ENCODE measurements around the gene SMIM23.

DNA sequence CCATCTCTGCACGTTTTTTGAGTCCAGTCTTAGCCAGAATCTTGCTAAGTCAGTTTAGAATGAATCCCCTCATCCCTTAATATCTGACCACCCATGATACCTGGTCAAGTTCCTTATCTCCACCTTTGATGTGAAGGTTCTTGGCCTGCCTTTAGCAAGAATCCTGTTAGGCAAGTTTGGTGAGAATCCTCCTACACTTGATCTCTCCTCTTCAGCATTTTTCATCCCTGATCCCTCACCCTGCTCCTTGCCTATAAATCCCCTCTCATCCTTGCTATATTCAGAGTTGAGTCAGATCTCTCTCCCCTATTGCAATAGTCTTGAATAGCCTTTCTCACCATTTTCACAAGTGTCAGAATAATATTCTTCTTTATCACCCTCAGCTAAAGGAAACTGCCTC, 31.0 kb downstream of the SMIM23 start:
- TF ChIP-seq CTCF (conservative IDR thresholded peaks at IDR 0.05; ENCODE audit: low read depth in 2 of 2): no peak
- TF ChIP-seq EZH2 (IDR thresholded peaks at IDR 0.05; ENCODE audit: low read depth, unreplicated experiment): no peak
- no peak for TF ChIP-seq ZNF331 (CRISPR knock-in tag; IDR thresholded peaks at IDR 0.05; ENCODE audit: low read depth)
- no peak for TF ChIP-seq POLR2AphosphoS5 (IDR thresholded peaks at IDR 0.05; ENCODE audit: low read depth)
- no peak for TF ChIP-seq EZH2phosphoT487 (IDR thresholded peaks at IDR 0.05; ENCODE audit: unreplicated experiment)
- TF ChIP-seq, protein P1, sequence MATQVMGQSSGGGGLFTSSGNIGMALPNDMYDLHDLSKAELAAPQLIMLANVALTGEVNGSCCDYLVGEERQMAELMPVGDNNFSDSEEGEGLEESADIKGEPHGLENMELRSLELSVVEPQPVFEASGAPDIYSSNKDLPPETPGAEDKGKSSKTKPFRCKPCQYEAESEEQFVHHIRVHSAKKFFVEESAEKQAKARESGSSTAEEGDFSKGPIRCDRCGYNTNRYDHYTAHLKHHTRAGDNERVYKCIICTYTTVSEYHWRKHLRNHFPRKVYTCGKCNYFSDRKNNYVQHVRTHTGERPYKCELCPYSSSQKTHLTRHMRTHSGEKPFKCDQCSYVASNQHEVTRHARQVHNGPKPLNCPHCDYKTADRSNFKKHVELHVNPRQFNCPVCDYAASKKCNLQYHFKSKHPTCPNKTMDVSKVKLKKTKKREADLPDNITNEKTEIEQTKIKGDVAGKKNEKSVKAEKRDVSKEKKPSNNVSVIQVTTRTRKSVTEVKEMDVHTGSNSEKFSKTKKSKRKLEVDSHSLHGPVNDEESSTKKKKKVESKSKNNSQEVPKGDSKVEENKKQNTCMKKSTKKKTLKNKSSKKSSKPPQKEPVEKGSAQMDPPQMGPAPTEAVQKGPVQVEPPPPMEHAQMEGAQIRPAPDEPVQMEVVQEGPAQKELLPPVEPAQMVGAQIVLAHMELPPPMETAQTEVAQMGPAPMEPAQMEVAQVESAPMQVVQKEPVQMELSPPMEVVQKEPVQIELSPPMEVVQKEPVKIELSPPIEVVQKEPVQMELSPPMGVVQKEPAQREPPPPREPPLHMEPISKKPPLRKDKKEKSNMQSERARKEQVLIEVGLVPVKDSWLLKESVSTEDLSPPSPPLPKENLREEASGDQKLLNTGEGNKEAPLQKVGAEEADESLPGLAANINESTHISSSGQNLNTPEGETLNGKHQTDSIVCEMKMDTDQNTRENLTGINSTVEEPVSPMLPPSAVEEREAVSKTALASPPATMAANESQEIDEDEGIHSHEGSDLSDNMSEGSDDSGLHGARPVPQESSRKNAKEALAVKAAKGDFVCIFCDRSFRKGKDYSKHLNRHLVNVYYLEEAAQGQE (IDR thresholded peaks at IDR 0.05; ENCODE audit: unreplicated experiment): no peak
- TF ChIP-seq ZNF114 (CRISPR knock-in tag; IDR thresholded peaks at IDR 0.05): no peak
- TF ChIP-seq JUNB (IDR thresholded peaks at IDR 0.05; ENCODE audit: unreplicated experiment): no peak
